Cardiac muscle cell (in vitro differentiated cells and primary cell): ENCODE results near the gene SPATA16. TPM values are rescaled to one million over a fixed set of nuclear protein-coding genes. Genes with fewer than 3 reads are reported as not detected.
A peak's percentile ranks its signal among the peaks of the same experiment; 100 is the strongest.

Experiments
- DNase-seq, 2 donors: peaks; one replicate each; pipeline versions ENCODE4 v3.0.0 to v3.0.0-alpha.2; 2010 to 2017; ENCODE audit warnings: low read depth in 1 of 2, low spot score in 1 of 2
- H3K27ac ChIP-seq: fragments of 200-600 bp; sonication (generic); 2 replicates; pipeline ENCODE4 v1.5.1; 2016
- H3K27me3 ChIP-seq: fragments of 200-600 bp; sonication (generic); 2 replicates; pipeline ENCODE4 v1.6.0; 2016; ENCODE audit warnings: control low read depth
- H3K36me3 ChIP-seq: fragments of 200-600 bp; sonication (generic); 2 replicates; pipeline ENCODE4 v1.5.1; 2016; ENCODE audit warnings: control low read depth
- H3K4me1 ChIP-seq: fragments of 200-600 bp; sonication (generic); 2 replicates; pipeline ENCODE4 v1.8.1; 2017; ENCODE audit warnings: low read depth, mild to moderate bottlenecking, mixed run types
- H3K4me3 ChIP-seq: fragments of 200-600 bp; sonication (generic); 2 replicates; pipeline ENCODE4 v1.5.1; 2016; ENCODE audit warnings: mild to moderate bottlenecking
- H3K9me3 ChIP-seq: fragments of 200-600 bp; sonication (generic); 2 replicates; pipeline ENCODE4 v1.5.1; 2017; ENCODE audit warnings: low read depth, mild to moderate bottlenecking, control low read depth
- CTCF ChIP-seq: IDR thresholded peaks from 2 replicates; pipeline ENCODE4 v1.5.1; 2012; ENCODE audit warnings: low read depth, mild to moderate bottlenecking, low read length
- polyA plus RNA-seq: library from polyadenylated mRNA; unstranded; fragments of >200 nt; fragmentation: Nextera tagmentation; extraction: Ambion mirVana; gene quantifications from 2 replicates; pipeline ENCODE4 v1.2.1, GENCODE V29; 2016
- total RNA-seq: library from RNA; depleted of rRNA; stranded (reverse); fragments of >200 nt; gene quantifications from 2 replicates; pipeline ENCODE4 v1.2.3, GENCODE V29; 2016

SPATA16 gene
- total and polyA plus RNA-seq, 2 experiments from 2014 or later, result not detected

DNA sequence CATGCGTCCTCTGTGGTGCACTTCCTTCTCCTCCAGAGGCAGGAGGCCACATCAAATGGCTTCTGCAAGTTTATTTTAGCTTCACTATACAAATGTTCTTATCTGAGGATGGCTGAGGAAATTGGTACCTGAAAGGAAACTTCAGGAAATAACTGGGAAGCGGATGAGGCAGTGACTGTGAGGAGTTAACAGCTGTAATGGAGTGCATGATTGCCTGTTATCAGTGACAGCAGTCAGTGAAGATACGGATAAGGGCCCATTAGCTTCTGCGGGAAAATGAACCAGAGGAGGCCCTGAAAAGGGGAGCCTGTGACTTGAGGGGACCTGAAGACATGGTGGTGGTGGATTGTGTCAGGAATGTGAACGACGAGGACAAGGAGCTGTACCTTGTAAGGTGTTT is 51.8 kb downstream of the SPATA16 start:
- no peaks in the 10 kb centered on the region for H3K36me3 ChIP-seq
- H3K27me3 ChIP-seq, result no peaks in the 10 kb centered on the region
- H3K9me3 ChIP-seq, result no peaks in the 10 kb centered on the region
- no peak for TF ChIP-seq CTCF
- no peak overlapping the region for H3K4me3 ChIP-seq
- no peak for DNase-seq
- H3K27ac ChIP-seq, result no peak overlapping the region
- peaks cover 10% of the 10 kb centered on the region for H3K4me1 ChIP-seq

DNA sequence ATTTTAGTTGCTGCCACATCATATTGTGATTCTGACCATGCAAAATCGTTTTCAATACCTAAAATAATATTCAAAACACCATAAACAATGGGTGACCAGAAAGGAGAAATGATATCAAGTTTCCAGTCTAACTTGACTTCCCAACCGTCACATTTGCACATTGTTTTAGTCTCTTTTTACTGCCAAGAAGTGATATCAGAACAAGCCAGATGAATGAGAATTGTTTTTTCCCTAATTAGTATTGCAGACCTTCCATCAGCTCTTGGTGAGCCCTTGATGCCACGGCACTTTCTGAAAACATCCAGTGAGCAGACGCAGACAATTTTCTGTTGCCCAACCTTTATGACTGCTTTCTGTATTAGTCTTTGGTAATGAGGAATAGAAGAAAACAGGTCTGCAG is 62.5 kb downstream of the SPATA16 start:
- H3K9me3 ChIP-seq, result no peaks in the 10 kb centered on the region
- no peak overlapping the region for H3K4me3 ChIP-seq
- no peaks in the 10 kb centered on the region for H3K36me3 ChIP-seq
- no peak for TF ChIP-seq CTCF
- no peaks in the 10 kb centered on the region for H3K27me3 ChIP-seq
- peaks cover 15% of the 10 kb centered on the region for H3K4me1 ChIP-seq
- no peak overlapping the region for H3K27ac ChIP-seq
- no peak for DNase-seq

DNA sequence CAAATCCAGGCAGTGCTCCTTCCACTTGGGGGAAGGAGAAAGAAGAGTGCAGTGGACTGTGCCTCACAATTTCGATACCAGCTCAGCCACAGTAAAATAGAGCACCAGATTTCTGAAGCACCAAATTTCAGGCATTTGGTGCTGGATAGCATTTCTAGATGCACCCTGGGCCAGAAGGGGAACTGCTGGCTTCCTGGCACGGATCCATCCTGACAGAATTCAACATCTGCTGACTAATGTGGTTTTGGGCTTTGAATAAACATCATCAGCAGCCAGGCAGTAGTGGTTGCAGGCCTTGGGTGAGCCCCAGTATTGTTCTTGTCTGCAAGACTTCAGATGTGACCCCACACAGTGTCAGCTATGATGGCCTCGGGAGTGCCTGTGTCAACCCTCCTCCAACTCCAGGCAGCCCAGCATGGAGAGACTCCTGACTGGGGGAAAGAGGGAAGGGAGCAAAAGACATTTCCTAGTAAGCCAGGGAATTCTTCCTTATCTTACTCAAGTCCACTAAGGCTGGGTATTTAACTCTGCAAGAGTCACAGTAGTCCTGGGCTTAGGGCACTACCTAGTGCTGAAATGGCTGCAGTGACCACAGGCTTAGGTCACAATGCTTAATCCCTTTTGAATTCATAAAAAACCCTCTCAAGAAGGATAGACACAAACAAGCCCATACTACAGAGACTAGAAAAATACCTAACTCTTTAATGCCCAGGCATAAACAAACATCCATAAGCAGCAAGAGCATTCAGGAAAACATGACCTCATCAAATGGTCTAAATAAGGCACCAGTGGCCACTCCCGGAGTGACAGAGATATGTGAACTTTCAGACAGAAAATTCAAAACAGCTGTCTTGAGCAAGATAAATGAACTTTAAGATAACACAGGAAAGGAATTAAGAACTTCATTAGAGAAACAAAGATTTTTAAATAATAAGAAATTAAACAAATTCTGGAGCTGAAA is 74.7 kb downstream of the SPATA16 start:
- H3K36me3 ChIP-seq, result no peaks in the 10 kb centered on the region
- no peak for TF ChIP-seq CTCF
- H3K4me3 ChIP-seq, result no peak overlapping the region
- no peaks in the 10 kb centered on the region for H3K9me3 ChIP-seq
- no peaks in the 10 kb centered on the region for H3K27me3 ChIP-seq
- no peak overlapping the region for H3K27ac ChIP-seq
- no peaks in the 10 kb centered on the region for H3K4me1 ChIP-seq
- peak in 1 of 2 donors; percentile 84 for DNase-seq

- Histone ChIP-seq H3K36me3 (no peaks in the 10 kb centered on the region), H3K9me3 (no peaks in the 10 kb centered on the region), H3K4me1 (no peaks in the 10 kb centered on the region), H3K4me3 (no peak overlapping the region), H3K27me3 (no peaks in the 10 kb centered on the region), H3K27ac (no peak overlapping the region)
- peak in 1 of 2 donors; percentile 71 for DNase-seq
- TF ChIP-seq CTCF, result no peak
These were observed 75.5 kb downstream of the SPATA16 start for GRCh38 chr3:173065543-173065981.

GRCh38 chr3:173064631-173065030 is 76.4 kb downstream of the SPATA16 start:
- H3K4me1 ChIP-seq, result no peaks in the 10 kb centered on the region
- H3K27ac ChIP-seq, result no peak overlapping the region
- no peaks in the 10 kb centered on the region for H3K27me3 ChIP-seq
- no peaks in the 10 kb centered on the region for H3K36me3 ChIP-seq
- H3K9me3 ChIP-seq, result no peaks in the 10 kb centered on the region
- TF ChIP-seq CTCF, result no peak
- DNase-seq, result no peak
- no peak overlapping the region for H3K4me3 ChIP-seq
